Left ventricle myocardium inferior (tissue), 1 donor: ENCODE measurements around the gene RETSAT. TPM values are rescaled to one million over a fixed set of nuclear protein-coding genes. Genes with fewer than 3 reads are reported as not detected.

ENCODE experiments used
- DNase-seq: peaks from one replicate; pipeline ENCODE4 v3.0.0-alpha.2; 2020
- H3K27ac ChIP-seq: fragments of 200-600 bp; replicated peaks from 2 replicates; pipeline ENCODE4 v1.8.0; 2021
- H3K27me3 ChIP-seq: fragments of 200-600 bp; 2 replicates; pipeline ENCODE4 v1.8.0; 2021; ENCODE audit warnings: low read depth
- H3K36me3 ChIP-seq: fragments of 200-600 bp; 2 replicates; pipeline ENCODE4 v1.8.0; 2021
- H3K4me1 ChIP-seq: fragments of 200-600 bp; 2 replicates; pipeline ENCODE4 v1.8.0; 2021
- H3K4me3 ChIP-seq: fragments of 200-600 bp; 2 replicates; pipeline ENCODE4 v1.8.0; 2021; ENCODE audit warnings: mild to moderate bottlenecking, moderate library complexity
- H3K9me3 ChIP-seq: fragments of 200-600 bp; replicated peaks from 2 replicates; pipeline ENCODE4 v1.8.0; 2021
- intact Hi-C: fragments of 100-400 bp; cut with micrococcal nuclease; formaldehyde crosslinking; loops from one replicate; pipeline ENCODE4 v1.11.0; 2022
- long read RNA-seq: library from polyadenylated mRNA; unstranded; transcript quantifications from one replicate; pipeline ENCODE4 v2.0.0, GENCODE V29; 2021
- total RNA-seq: library from RNA; stranded (reverse); fragmentation: NEBNext Ultra II Directional; extraction: Animal tissue kit (Norgen Biotek cat#: 25700); gene quantifications from one replicate; pipeline ENCODE4 v1.2.1, GENCODE V29; 2021
- TF ChIP-seq, protein P1 (sequence below): fragments of 200-600 bp; IDR thresholded peaks from 2 replicates; pipeline ENCODE4 v1.8.0; 2021; ENCODE audit warnings: antibody characterized with exemption, mild to moderate bottlenecking, borderline replicate concordance
- donor health status: DM: no; HTN: yes; CAD: no; lungs with severe emphysema.

The RETSAT gene
- 39.4 TPM for total RNA-seq
- long read RNA-seq, transcript RETSAT-201 (11 exons, 3,100 nt) = major isoform, 11 of 21 reads
- long read RNA-seq, partial matches to known transcripts = 8 of 21 reads
- long read RNA-seq, other reads (novel, unspliced or antisense) = 2 of 21 reads

DNA sequence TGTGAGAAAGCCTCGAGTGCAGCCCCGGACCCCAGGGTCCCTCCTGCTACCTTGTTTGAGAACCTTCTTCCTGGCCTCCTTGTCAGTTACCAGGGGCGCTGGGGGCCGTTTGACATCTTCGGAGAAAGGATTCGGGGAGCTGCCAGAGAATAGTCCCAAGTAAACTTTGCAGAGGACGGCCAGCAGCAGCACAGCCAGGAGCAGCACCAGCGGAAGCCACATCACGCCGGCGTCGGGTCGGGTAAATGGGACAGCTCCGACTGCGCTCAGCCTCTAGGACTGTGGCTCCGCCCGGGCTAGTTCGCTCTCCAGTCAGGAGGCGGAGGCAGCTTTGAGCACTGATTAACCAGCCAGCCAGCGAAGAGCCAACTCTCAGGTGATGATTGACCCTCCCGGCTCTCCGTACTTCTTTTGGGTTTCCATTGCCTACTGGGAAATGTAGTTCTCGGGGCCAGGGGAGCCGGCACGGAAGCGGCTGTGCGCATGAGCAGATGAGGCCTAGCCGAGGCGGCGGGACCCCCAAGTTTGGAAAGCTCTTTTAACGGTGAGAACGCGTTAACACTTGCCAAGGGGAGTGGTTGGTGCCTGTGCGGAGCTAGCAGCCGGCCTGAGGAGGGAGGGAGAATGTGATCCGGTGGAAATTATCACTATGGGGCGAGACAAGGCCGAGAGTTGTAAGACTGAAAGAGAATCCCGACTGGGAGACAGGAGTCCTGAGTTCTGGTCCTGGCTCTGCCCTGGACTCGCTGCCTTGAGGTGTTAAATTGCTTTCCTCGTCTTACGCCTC lies at the start of gene RETSAT, which contains the start of gene ELMOD3:
TSS of gene RETSAT (minus strand) at position 243 of the 787 bp plus-strand sequence. CDS start at position 222, 21 bp downstream.
TSS of gene ELMOD3 (plus strand) at position 484 of the 787 bp plus-strand sequence. CDS start 2,430 bp downstream, outside the sequence.
- peak within 1 kb of the TSS; percentile 92 for H3K27ac ChIP-seq
- peaks cover 56% of the 10 kb centered on the region for H3K4me1 ChIP-seq
- intact Hi-C loops = no loop called here
- DNase-seq = peak; percentile 95
- peaks cover 55% of the 10 kb centered on the region for H3K36me3 ChIP-seq
- H3K9me3 ChIP-seq = no peaks in the 10 kb centered on the region
- peak within 1 kb of the TSS; percentile 79 for H3K4me3 ChIP-seq
- TF ChIP-seq, protein P1, sequence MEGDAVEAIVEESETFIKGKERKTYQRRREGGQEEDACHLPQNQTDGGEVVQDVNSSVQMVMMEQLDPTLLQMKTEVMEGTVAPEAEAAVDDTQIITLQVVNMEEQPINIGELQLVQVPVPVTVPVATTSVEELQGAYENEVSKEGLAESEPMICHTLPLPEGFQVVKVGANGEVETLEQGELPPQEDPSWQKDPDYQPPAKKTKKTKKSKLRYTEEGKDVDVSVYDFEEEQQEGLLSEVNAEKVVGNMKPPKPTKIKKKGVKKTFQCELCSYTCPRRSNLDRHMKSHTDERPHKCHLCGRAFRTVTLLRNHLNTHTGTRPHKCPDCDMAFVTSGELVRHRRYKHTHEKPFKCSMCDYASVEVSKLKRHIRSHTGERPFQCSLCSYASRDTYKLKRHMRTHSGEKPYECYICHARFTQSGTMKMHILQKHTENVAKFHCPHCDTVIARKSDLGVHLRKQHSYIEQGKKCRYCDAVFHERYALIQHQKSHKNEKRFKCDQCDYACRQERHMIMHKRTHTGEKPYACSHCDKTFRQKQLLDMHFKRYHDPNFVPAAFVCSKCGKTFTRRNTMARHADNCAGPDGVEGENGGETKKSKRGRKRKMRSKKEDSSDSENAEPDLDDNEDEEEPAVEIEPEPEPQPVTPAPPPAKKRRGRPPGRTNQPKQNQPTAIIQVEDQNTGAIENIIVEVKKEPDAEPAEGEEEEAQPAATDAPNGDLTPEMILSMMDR = peak; percentile 9
- H3K27me3 ChIP-seq = no peaks in the 10 kb centered on the region

DNA sequence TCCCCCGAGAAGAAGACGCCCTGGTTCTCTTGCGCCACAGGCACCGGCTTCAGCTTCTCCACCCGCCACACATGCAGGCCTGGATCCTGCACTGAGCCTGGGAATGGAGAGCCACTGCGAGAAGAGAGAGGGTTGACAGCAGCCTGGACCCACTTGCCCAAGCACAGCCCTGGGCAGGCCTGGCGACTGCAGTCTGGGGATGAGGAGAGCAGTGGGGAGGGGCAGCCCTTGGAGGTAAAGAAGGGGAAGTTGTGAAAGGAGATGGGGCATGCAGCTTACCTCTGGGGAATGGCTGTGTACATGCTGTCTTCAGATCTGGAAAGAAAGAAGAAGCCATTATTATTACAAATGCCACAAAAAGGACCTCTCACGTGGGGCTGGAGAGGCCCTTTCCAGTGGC lies 47.5 kb upstream of the RETSAT start:
- Histone ChIP-seq H3K4me3 (no peak overlapping the region), H3K27ac (no peak overlapping the region), H3K36me3 (no peaks in the 10 kb centered on the region), H3K9me3 (peaks cover 21% of the 10 kb centered on the region), H3K4me1 (no peaks in the 10 kb centered on the region), H3K27me3 (no peaks in the 10 kb centered on the region)
- no peak for DNase-seq
- TF ChIP-seq, protein P1 = no peak
- intact Hi-C loops = no loop called here

DNA sequence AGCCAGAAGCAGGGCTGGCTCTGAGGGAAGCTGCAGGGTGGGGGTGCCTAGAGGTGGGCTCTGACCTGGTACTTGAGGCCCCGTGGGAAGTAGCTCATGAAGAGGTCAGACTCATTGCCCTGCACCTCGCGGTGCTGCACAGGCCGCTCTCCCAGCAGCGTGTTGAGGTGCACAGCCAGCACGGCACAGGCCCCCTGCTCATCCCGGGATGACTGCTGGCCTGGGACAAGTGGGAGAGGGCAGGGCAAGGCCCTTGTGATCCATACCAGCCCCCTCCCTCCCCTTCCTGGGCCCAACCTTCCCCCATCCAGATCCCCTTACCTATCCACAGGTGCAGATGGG lies 47.1 kb upstream of the RETSAT start:
- Histone ChIP-seq H3K27ac (no peak overlapping the region), H3K9me3 (peaks cover 21% of the 10 kb centered on the region), H3K27me3 (no peaks in the 10 kb centered on the region), H3K36me3 (no peaks in the 10 kb centered on the region), H3K4me3 (no peak overlapping the region), H3K4me1 (no peaks in the 10 kb centered on the region)
- no peak for DNase-seq
- intact Hi-C loops = no loop called here
- TF ChIP-seq, protein P1 = no peak

DNA sequence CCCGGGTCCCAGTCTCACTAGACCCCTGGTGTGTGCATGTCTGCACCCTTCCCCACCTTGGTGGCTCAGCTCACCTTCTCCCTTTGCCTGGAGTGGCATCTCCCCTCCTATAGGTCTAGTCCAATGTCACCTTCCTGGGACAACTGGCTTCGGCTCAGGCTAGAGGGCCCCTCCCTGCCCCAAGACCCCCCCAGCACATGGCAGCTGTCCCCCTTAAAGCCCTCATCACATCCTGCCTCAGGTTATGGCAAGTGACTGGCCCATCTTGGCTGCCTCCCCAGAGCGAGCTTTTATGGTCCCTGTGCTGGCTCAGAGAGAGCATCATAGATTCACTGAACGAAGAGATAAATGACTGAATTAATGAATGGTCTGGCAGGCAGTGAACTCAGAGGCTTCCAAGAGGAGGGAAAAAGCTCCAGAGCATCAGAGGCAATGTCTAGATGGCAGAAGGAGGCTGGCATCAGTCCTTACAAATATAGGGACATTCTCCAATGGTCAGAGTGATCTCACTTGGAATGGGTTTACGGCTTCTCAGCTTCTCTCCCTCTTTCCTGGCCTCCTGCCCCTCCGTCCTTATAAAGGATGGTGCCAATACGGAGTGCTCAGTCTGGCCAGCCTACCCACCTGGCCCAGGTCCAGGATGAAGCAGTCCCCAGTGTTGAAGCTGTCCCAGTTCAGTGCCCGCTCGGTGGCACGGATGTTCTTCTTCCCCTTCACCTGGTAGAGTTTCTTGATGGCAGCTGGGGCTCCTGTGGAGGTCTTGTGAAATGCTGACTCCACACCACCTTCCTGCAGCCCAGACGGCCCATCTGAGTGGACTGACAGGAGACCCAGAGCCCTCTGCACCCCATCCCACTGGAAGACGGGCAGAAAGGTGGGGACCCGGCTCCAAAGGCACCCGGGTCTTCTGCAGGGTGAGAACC lies 46.5 kb upstream of the RETSAT start:
- no peak overlapping the region for H3K27ac ChIP-seq
- H3K4me3 ChIP-seq = no peak overlapping the region
- H3K4me1 ChIP-seq = no peaks in the 10 kb centered on the region
- peaks cover 21% of the 10 kb centered on the region for H3K9me3 ChIP-seq
- TF ChIP-seq, protein P1 = no peak
- no peaks in the 10 kb centered on the region for H3K27me3 ChIP-seq
- H3K36me3 ChIP-seq = no peaks in the 10 kb centered on the region
- intact Hi-C loops = no loop called here
- DNase-seq = no peak

DNA sequence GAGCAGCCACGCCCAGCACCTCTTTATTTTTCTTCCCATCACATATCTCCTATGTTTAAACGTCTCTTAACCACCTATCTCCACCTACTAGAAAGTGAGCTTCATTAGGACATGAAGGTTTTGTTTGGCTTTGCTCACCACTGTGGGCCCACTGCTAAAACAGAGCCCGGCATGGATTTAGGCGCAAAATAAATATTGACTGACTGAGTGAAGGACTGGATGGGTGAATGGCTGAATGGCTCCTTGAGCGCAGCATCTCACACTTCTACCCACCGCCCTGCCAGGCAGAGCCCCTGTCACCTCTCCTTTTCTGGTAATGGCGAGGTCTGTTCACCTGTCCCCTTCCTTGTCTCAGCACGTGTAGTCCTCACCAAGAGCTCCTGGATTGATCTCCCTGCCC lies 45.7 kb upstream of the RETSAT start:
- intact Hi-C loops = no loop called here
- no peaks in the 10 kb centered on the region for H3K36me3 ChIP-seq

More for the DNA sequence above, 45.7 kb upstream of the RETSAT start:
- Histone ChIP-seq H3K4me3 (no peak overlapping the region), H3K4me1 (no peaks in the 10 kb centered on the region), H3K27me3 (no peaks in the 10 kb centered on the region), H3K9me3 (peaks cover 19% of the 10 kb centered on the region), H3K27ac (no peak overlapping the region)
- TF ChIP-seq, protein P1 = no peak
- no peak for DNase-seq
